NCI-H510A (cell line): Measurements from ENCODE around the gene A4GALT.
"Not testable (repeated sequence)": the region's sequence is repeated elsewhere in the genome, so short reads cannot be mapped to it uniquely, and the experiment has no call there.

Source experiments
- DNase-seq: peaks from one replicate; lab custom pipeline; 2025; lab: John Stamatoyannopoulos, UW

A4GALT gene, protein sequence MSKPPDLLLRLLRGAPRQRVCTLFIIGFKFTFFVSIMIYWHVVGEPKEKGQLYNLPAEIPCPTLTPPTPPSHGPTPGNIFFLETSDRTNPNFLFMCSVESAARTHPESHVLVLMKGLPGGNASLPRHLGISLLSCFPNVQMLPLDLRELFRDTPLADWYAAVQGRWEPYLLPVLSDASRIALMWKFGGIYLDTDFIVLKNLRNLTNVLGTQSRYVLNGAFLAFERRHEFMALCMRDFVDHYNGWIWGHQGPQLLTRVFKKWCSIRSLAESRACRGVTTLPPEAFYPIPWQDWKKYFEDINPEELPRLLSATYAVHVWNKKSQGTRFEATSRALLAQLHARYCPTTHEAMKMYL

DNA sequence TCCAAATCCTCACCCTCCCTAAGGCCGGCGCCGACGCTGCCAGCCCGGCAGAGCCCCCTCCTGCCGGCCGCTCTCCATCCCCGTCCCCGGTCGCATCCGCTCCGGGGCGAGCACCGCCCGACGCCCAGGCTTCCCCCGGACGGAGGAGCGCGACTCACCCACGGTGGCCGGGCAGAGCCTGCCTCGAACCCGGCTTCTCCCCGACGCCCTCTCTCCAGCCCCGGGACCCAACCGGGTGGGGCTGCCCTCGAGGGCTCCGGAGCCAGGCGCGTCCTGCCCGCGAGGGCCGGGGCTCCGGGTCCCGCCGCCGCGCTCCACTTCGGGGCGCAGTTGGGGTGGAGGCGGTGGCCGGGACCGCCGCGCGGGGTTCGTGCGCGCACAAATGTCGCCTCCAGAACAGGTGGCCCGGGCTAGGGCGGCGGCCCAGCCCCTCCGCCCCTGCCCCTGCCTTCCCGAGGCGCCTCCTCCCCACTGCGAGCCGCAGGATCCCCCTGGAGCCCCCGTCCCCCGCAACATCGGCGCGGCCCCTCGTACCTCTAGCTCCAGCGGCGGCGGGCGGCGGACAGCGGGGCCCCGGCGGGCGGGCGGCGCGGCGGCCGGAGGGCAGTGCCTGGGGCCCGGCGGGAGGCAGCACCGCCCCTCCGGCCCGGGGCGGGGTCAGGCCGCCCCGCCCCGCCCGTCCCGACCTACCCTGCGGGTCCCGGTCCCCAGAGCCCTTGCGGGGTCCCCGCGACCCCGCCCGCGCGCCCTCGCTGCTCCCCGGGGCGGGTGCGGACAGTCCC, at the start of gene A4GALT:
TSS of gene A4GALT (minus strand) at position 608 of the 782 bp plus-strand sequence. CDS start 26,919 bp downstream, outside the sequence.
- DNase-seq: no peak

DNA sequence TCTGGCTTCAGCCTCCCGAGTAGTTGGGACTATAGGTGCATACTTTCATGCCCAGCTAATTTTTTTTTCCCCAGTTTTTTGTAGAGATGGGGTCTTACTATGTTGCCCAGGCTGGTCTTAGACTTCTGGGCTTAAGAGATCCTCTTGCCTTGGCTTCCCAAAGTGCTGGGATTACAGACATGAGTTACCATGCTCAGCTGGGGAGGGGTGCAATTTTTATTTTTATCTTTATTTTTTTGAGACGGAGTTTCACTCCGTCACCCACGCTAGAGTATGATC, 49.7 kb upstream of the A4GALT start:
- no peak for DNase-seq

DNA sequence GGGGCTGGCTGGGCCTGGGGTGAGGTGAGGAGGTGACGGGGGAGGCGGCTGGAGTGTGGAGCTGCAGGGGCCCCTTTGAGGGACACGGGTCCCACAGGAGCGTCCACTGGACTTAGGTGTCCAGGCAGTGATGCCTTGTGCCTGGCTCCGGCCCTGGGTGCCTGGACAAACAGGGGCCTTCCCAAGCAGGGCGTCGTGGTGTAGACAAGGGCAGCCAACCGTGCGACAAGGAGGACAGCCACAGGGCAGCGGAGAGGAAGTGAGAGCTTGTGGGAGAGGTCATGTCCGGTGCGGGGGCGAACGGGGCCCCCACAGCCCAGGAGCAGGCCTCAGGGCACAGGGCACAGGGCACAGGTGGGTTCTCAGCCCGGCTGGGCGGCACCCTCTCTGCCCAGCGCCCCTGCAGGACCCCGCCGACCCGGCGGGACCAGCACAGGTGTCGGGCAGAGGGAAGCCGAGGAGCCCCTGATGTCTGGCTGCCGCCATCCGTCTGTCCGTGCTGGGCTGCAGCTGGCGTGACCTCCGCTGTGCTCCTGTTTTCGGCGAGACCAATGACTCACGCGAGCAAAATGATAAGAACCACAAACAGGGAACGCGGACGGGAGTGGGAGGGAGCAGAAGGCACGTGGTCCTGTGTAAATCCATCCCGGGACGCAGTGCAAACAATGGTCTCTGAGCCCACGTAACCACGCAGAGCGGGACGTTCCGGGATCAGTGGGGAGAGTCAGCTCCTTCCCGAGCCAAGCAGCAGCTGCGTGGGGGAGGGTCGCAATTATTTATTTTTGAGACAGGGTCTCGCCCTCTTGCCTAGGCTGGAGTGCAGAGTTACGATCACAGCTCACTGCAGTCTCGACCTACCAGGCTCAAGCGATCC, 49.1 kb upstream of the A4GALT start:
- no peak for DNase-seq

DNA sequence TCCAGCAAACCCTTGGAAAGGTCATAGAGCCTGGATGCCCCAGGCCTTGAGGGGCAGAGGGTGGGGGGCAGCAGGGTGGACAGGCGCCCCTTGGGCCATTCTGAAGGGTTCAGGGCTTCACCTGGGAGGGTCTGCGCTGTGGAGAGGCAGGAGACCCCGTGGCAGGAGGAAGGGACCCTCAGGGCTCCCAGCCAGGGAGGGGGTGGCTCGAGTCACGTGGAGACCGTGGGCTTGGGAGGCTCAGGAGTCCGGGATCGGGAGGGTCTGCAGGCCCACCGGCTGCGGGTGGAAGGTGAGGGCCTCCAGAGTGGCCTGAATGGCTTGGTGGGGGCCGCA, 48.5 kb upstream of the A4GALT start:
- no peak for DNase-seq

DNA sequence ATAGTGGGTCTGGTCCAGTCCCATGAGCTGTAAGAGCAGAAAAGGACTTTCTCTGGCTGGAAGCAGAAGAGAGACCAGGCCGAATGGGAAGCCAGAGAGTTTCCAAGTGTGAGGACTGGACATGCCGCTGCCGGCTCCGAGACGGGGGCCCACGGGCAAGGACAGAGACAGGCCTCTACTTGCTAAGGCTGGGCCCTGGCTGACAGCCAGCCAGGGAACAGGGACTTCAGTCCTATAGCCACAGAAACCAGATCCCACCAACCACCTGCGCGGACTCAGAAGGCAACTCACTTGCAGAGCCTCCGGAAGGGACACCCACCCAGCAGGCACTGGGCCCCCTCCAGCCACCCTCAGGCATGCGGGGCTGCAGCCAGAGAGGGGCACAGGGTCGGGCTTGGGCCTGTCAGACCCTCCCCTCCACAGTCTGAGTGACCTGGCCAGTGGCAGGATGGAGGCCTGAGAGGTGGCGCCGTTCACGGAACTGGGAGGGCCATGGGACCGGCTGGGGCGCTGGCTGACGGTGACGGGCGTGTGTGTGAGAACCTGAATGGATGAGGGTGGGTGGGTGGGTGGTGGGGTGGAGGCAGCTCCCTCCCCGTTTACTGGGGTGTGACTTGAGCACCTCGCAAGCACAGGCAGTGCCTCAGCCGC, 47.8 kb upstream of the A4GALT start:
- DNase-seq: no peak

DNA sequence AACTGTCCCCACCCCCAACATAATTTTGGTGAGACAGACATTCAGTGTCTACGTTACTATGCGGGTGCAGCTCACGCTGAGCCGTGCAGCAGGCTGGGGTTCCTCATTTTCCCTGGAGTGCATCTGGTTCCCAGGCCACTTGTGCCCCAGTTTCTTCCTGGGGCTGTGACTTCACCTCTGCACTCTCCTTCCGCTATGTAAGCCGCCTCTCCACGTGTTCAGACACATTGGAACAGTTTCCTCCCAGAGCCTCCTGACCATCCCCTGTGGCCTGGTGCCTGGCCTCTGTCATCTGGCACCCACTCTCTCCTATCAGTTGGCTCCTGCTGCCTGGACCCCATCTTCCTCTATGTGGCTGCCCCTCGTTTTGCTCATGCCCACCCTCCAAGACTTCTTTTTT, 46.2 kb upstream of the A4GALT start:
- DNase-seq: no peak

DNA sequence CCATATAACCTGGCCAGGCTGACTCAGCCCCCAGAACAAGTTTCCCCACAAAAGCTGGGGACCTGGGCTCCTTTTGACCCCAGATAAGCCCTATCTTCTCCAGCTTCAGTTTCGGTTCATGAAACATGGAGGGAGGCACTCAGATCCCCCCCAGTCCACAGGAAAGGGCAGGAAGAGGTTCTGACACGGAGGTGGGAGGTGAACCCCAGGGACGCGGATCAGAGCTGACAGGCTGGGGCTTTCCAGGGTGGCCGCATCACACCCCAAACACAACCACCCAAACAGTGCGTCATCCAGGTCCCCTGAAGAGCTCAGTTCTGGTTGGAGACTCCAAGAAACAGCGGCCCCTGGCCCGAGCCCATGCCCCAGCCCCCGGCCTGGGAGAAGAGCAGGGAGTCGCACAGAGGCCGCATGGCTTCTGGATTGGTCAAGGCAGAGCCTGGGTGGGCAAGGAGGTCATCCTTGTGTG, 44.3 kb upstream of the A4GALT start:
- no peak for DNase-seq

DNA sequence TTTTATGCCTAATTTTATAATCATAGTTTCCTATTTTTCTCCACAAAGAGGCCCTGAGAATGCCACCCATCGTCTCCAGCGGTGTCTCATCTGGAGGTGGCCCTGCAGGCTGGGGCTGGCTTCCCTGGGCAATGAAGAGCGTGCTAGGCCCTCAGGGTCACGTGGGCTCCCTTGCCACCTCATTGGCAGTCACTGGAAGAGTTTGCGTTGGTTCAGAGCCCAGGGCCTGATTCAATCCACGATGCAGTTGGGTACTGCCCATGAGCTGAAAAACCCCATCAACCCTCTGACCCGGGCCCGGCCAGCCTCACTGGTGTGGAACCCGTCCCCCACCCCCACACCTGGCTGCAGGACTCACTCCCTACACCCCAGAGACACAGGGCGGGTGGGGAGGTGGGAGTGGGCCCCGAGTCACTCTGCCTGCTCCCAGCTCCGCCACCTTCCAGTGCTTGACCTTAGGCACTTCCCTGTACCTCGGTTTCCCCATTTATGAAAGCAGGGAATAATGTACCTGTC, 43.4 kb upstream of the A4GALT start:
- no peak for DNase-seq

DNA sequence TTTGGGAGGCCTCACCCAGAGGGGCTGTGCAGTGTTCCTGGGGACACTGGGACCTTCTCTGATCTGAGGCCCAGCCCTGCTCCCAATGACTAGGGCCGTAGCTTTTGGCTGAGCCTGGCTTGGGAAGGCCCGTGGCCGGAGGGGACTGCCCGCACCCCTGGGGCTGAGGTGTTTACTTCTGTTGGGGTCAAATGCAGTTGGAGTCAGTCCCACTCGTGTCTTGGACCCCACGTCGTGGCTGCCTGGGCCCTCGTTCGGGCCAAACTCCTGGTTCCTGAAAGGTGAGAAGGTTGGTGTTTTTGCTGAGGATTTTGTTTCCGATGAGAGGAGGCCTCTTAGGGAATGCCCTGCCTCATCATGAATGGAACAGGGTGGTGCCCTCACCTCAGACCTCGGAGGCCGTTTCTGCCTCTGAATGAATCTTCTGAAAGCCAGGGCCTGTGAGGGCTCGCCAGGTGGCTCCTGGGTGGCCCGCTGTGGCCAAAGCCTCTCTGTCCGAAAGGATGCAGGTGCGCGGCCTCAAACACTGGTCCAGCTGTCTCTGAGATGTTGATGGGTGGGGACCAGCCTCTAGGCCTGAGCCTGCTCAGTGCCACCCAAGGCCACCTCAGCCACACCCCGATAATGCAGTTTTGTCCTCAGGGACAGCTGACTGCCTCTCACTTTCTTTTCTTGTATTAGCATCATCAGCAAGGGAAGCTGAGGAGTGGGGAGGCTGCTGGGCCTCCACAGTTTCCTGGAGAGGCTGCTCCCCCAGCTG, 40.3 kb upstream of the A4GALT start:
- no peak for DNase-seq

DNA sequence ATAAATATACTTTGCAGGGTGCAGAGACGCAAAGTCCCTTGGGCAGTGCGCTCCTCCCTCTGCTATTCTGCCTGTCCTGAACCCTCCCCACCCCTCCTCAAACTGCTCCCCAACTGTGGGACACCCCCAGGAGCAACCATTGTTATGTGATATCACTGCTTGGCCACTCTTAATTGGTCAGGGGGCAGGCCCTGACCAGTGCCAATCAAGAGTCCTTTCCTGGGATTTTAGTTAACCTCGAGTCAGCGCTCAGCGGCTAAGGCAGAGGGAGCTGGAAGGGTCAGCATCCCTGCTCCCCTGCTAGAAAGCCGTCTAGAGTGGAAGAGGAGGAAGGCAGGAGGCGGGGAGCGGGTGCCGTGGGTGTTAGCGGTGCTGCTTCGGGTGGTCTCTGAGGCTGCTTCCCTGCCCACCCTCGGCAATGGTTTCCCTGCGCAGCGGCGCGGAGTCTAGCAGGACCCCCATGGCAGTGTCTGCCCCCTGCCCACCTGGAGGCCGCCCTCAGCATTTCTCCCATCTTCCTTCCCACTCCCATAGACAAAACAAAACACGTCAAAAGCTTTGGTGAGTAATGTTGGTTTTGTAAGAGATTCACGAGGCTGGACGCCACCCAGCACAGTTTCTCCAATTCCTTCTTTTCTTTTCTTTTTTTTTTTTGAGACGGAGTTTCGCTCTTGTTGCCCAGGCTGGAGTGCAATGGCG, 38.4 kb upstream of the A4GALT start:
- no peak for DNase-seq

DNA sequence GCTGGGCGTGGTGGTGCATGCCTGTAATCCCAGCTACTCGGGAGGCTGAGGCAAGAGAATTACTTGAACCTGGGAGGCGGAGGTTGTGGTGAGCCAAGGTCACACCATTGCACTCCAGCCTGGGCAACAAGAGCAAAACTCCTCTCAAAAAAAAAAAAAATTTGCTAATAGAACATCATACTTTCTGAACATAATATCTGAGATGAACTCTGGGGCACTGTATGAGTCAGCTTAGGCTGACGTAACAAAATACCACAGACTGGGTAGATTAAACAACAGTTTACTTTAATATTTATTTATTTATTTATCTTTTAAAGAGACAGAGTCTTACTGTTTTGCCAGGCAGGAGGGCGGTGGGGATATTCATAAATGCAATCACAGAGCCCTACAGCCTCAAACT, 34.9 kb upstream of the A4GALT start:
- not testable (repeated sequence) for DNase-seq

DNA sequence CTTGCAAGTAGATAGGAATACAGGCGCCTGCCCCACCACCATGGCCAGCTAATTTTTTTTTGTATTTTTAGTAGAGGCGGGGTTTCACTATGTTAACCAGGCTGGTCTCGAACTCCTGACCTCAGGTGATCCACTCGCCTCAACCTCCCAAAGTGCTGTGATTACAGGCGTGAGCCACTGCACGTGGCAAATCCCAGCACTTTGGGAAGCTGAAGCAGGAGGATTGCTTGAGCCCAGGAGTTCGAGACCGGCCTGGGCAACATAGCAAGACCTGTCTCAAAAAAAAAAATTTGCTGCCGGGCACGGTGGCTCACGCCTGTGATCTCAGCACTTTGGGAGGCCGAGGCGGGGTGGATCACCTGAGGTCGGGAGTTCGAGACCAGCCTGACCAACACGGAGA, 34.5 kb upstream of the A4GALT start:
- DNase-seq: not testable (repeated sequence)

DNA sequence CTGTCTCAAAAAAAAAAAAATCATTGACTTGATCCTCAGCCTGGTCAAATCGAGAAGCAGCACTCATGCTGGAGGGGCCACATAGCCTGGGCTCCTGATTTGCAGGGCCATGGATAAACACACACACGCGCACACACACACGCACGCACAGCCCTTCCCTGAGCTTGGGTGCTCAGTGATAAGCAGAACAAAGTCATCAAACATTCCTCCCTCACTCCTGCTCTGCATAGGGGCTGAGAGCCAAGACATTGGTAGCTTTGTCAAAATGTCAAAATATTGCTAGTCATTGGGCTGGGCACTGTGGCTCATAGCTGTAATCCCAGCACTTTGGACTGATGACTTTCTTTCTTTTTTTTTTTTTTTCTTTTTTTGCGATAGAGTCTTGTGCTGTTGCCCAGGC, 34.0 kb upstream of the A4GALT start:
- no peak for DNase-seq

DNA sequence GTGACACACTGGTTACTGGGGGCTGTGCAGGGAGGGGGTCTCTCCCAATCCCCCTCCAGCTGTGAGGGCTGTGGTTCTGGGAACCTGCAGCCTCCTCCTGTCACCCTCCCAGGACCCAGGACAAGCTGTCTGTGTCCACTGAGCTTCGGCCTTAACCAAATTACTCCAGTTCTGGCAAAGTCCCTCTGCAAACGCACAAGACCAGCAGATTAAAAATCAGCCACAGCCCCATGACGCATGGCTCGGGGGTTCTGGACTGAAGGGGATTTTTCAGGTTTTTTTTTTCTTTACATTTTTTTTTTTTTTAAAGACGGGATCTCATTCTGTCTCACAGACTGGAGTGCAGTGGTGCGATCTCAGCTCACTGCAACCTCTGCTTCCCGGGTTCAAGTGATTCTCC, 32.2 kb upstream of the A4GALT start:
- no peak for DNase-seq

DNA sequence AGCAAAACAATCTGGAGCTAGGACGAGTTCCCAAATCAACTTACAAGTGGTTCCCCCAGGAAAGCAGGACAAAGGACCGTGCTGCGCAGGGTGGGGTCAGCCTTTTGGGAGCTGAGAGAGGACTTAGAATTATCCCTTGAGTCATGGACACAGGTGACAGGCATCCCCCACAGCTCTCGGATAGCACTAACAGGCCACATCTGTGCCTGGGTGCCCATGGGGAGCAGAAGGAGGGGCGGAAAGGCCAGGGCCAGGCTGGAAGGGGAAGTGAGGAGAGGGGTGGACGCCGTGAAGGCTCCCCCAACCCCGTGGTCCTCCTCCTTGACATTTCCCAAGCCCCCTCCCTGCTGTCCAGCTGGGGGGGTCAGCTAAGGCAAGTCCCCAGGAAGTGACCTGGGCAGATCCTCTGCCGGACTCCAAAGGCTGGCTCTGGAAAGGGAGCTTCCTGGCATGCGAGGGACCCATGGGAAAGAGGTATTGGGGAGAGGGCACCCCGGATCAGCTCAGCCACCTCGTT, 31.6 kb upstream of the A4GALT start:
- DNase-seq: no peak

DNA sequence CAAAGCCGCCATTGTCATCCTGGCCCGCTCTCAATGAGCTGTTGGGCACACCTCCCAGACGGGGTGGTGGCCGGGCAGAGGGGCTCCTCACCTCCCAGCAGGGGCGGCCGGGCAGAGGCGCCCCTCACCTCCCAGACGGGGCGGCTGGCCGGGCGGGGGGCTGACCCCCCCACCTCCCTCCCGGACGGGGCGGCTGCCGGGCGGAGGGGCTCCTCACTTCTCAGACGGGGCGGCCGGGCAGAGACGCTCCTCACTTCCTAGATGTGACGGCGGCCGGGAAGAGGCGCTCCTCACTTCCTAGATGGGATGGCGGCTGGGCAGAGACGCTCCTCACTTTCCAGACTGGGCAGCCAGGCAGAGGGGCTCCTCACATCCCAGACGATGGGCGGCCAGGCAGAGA, 29.8 kb upstream of the A4GALT start:
- DNase-seq: not testable (repeated sequence)

DNA sequence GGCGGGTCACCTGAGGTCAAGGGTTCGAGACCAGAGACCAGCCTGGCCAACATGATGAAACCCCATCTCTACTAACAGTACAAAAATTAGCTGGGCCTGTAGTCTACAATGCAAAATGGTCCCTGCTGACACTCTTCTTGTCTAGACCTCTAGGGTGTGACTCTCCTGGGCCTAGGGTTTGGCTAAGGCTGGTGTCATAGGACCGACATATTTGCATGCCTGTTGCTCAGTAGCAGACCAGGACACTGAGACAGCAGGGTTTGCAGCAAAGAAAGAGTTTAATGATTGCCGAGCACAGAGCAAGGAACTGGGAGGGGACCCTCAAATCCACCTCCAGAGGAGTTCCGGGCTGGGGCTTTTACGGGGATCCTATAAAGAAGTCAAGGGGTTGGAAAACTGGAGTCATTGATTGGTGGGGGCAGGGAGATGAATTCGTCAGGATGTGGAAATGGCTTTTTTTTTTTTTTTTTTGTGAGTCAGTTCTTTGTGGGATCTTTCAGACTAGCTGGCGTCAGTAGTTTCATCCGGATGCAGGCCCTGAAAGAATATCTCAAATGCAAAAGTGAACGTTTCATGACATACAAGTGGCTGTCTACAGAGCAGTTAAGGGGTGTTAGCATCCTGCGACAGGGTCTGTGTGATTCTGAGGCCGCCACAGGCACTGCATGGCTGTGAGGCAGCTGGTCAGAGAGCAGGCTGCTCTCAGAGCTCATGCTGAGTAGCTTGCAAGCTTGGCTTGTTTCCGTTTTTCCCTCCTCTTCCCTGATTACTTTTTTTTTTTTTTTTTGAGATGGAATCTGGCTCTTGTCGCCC, 27.2 kb upstream of the A4GALT start:
- DNase-seq: no peak

DNA sequence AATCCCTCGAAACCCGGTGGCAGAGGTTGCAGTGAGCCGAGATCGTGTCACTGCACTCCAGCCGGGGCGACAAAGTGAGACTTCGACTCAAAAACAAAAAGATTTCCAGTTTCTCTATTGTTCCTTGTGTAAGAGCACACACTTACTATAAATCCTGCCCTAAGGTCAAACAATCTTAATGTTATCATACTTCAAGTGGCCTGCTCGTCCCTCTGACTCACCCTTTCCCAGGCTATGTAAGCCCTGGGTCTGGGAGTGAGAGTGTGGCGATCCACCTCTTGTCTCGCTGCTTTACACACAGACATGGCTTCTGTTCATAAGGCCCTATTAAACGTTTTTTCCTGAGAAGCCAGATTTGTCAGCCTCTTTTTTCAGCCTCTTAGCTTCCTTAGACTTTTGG, 24.4 kb upstream of the A4GALT start:
- no peak for DNase-seq

DNA sequence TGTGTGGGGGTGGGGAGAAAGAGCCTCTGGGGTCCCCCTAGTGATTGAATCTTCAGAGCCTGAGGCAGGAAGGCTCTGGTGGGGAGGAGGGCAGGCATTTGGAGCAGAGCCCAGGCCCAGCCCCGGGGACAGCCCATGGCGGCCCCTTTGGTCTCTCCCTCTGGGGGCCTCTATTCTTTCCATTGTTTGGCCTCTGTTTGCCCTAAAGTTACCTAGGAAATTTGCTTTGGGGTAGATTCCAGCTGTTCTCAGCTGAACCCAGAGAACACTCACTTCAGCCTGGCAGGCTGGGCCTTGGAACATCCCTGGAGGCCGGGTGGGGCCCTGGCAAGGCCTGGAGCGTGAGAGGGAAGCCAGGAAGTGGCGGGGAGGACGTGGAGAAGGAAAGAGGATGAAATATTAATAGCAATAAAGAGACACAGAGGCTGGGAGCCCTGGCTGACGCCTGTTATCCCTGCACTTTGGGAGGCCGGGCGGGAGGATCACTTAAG, 22.9 kb upstream of the A4GALT start:
- no peak for DNase-seq
